HUDEP-2 (cell line): ENCODE results near the gene PPP6R1.

Experiments
- DNase-seq, 76 experiments: peaks; one replicate each; lab custom pipeline; 2025; ENCODE audit not compliant: unreplicated experiment in 76 of 76; lab: John Stamatoyannopoulos, UW

PPP6R1 gene

GRCh38 chr19:55283548-55284377 lies 24.9 kb upstream of the PPP6R1 start, which contains the start of gene BRSK1:
TSS of gene BRSK1 (plus strand) at chr19:55283997. CDS start at chr19:55284443, 446 bp downstream.
- DNase-seq, result no peak

GRCh38 chr19:55279770-55280643 lies 21.2 kb upstream of the PPP6R1 start, which contains the start of gene HSPBP1:
TSS of gene HSPBP1 (minus strand) at chr19:55280110. CDS start at chr19:55279608, 502 bp downstream.
- peak; percentile 77 to 100 (median 98) for DNase-seq

GRCh38 chr19:55279340-55279739 lies 20.5 kb upstream of the PPP6R1 start:
- no peak for DNase-seq

DNA sequence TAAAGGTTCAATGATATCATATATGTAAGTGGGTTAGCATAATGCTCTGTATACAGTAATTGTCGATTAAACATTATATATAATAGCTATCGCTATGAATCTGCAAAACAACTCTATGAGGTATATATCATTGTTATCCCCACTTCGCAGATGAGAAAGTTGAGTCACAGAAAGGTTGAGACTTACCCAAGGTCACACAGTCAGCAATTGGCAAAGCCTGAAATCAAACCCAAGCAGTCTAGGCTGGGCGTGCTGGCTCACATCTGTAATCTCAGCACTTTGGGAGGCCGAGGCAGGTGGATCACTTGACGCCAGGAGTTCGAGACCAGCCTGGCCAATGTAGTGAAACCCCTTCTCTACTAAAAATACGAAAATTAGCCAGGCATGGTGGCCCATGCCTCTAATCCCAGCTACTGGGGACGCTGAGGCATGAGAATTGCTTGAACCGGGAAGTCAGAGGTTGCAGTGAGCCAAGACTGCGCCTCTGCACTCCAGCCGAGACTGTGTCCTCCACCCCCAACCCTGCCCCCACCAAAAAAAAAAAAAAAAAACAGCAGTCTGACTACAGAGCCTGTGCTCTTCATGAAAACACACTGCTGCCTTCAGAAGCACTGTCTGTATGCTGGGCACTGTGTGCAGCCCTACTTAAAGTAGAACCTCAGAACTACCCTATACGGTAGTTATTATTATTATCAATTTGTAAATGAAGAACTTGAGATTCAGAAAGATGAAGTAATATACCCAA lies 19.7 kb upstream of the PPP6R1 start:
- DNase-seq, result peak in 4 of 76 experiments; percentile 9 to 31 (median 20)

- DNase-seq, result no peak
Observed at GRCh38 chr19:55277494-55277893, 18.7 kb upstream of the PPP6R1 start.

DNA sequence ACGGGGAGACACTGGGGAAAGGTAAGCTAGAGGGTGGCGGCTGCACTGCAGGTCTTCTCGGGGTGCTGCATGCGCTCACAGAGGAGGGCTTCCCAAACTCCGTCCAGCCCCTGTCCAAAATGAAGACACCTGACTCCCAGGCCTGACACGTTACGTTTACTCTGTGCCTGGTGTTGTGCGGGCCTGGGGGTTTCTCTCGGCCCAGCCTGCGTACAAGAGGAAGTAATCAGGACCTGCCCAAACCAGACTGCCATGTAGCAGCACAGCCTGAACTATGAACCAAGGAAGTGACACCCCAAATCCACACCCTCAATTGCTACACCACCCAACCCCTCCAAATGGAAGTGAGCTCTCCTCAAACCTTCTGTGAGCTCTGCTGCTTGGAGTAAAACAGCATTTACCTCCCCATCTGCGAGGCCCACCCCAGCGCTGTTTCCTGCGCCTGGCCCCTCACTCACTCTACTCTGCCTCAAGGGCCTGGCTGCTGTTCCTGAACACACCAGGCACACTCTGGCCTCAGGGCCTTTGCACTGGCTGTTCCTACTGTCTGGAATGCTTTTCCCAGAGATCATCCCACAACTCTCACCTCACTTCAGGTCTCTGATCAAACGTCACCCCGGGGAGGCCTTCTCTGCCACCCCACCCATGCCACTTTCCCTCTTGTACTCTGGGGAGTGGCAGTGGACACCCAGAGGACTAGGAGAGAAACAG lies 18.1 kb upstream of the PPP6R1 start:
- no peak for DNase-seq

DNA sequence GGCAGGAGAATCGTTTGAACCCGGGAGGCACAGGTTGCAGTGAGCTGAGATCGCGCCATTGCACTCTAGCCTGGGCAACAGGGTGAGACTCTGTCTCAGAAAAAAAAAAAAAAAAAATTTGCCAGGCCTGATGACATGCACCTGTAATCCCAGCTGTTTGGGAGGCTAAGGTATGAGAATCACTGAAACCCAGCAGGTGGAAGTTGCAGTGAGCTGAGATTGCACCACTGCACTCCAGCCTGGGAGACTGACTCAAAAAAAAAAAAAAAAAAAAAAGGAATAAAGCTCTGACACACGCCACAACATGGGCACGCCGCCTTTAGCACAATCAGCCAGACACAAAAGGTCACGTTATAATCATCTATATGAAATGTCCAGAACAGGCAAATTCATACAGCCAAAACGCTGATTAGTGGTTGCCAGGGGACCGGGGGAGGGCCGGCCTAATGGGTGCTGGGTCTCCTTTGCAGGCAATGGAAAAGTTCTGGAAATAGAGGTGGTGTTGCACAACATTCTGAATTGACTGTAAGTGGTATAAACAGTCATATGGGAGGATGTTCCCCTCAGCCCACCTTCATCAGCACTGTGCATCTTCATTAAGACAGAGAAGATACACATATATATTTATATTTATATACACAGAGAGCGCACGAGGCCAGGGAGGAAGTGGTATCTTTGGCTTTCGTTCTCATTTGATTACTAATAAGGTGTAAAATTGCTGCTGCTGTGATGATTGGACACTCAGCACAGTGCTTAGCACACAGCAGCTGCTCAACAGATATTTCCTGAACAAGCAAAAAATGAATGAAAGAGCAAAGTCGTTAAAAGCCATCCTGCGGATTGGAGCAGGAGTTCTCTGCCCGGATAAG lies 17.3 kb upstream of the PPP6R1 start:
- no peak for DNase-seq

DNA sequence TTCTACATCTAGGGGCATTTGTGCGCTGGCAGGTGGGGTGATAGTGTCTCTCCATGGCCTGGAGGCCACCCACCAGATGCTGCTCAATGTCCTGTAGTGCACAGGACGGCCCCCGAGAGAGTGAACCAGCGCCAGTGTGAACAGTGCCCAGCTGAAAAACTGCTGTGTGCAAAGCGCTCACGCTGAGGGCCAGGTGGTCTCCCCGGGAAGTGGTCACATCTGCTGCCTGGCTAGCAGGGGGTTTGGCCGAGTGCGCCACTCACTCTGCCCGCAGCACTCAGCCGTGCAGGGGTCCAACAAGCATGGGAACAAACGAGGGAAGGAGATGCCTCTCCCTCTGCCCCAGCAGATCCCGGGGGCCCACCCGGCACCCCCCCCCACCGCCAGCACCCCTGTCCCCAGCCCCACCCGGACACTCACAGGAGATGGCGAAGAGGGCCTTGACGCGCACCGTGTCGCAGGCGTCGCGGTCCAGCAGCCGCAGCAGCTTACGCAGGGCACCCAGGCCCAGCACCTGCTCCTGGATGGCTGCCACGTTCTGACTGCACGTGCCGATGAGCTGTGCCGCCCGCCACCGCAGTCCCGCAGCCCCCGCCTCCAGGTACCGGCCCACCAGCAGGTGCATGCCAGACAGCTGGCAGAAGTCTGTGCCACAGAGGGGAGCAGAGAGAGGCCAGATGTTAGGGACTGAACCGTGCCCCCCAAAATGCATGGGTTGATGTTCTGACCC lies 15.3 kb upstream of the PPP6R1 start:
- DNase-seq, result no peak

DNA sequence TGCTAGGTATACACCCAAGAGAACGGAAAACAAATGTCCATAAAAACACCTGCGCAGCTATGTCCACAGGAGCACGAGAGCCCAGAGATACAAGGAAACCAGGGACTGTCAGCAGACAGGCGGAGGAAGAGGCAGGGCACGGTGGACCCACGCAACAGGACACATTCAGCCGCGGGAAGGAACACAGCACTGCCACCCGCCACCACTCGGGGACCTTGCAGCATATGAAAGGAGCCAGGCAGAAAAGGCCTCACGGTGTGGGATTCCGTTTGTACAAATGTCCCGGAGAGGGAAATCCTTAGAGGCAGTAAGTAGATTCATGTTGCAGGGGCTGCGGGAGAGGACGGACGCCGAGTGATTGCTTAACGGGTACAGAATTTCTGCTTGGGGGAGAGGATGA lies 13.3 kb upstream of the PPP6R1 start:
- DNase-seq, result no peak

DNA sequence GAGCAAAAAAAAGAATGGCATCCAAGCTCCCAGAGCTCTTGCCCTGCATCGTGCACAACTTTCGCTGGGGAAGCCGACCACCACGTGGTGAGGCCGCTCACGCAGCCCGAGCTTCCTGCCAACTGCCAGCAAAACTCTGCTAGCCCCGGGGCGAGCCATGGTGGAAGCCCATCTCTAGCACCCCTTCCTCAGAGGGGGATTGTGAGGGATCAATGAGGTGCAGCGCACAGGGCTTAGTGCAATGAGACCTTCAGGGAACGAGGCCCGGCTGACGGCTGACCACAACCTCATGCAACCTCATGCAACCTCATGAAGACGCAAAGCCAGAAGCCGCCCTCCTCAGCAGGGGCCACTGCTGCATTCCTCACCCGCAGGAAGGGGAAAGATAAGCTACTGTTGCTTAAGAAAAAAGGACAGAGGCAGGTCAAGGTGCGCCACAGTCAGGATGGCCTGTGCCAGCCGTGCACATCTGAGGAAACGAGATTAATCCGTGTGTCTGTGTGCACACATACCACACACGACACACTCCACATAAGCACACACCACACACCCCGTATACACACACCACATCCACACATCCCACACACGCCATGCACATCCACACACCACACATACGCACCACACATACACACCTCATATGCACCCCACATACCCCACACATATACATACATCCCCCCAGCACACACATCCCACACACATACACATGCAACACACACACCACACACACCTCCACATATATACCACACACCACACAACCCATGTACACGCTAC lies 11.5 kb upstream of the PPP6R1 start:
- no peak for DNase-seq

GRCh38 chr19:55269299-55269698 lies 10.5 kb upstream of the PPP6R1 start:
- DNase-seq, result no peak

DNA sequence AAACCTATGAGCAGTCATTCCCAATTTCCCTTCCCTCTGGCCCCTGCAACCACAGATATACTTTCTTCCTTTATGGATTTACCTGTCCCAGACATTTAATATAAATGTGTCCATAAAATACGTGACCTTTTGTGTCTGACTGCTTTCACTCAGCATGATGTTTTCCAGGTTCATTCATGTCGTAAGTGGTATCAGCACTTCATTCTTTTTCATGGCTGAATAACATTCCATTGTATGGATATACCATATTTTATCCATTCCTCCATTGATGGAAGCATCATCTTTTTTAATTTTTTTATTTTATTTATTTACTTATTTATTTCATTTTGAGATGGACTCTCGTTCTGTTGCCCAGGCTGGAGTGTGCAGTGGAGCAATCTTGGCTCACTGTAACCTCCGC lies 8.0 kb upstream of the PPP6R1 start:
- DNase-seq, result no peak

- DNase-seq, result no peak
Observed at GRCh38 chr19:55266404-55266803, 7.6 kb upstream of the PPP6R1 start.

- DNase-seq, result no peak
Observed at GRCh38 chr19:55265723-55266386, 7.0 kb upstream of the PPP6R1 start.

DNA sequence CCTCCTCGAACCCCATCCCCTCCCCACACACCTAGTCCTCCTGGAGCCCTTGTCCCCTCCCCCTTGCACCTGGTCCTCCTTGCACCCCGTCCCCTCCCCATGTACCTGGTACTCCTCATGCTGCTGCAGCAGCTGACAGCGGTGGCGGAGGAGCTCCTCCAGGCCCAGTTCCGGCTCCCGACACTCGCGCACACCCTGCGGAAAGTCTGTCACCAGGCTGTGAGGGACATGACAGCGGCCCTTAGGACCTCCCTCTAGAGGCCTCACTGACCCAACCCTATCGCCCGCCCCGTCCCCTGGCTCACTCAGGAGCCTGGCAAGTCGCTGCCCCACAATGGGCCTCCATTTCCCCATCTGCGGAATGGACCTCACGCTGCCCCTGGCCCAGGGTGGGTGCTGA lies 6.4 kb upstream of the PPP6R1 start:
- no peak for DNase-seq

- no peak for DNase-seq
Observed at GRCh38 chr19:55264531-55264930, 5.7 kb upstream of the PPP6R1 start.

- no peak for DNase-seq
Observed at GRCh38 chr19:55262359-55262758, 3.5 kb upstream of the PPP6R1 start.
